ENCODE data around the gene NCKAP5L. TPM values are rescaled to one million over a fixed set of nuclear protein-coding genes. Genes with fewer than 3 reads are reported as not detected.
"Not testable (repeated sequence)": the region's sequence is repeated elsewhere in the genome, so short reads cannot be mapped to it uniquely, and the experiment has no call there.

The NCKAP5L gene
- total RNA-seq, 4 donors from 2014 or later = 8.4 to 15.5 (median 10.4) TPM

- H3K27ac ChIP-seq = no peak overlapping the region
- no peak for TF ChIP-seq POLR2A (IDR thresholded peaks at IDR 0.05)
- TF ChIP-seq CTCF (IDR thresholded peaks at IDR 0.05 in 4 of 5, conservative IDR thresholded peaks at IDR 0.05 in 1 of 5) = no peak
- intact Hi-C loops (cut with DNase I; ENCODE audit: low total_unique reads) (loop anchor here (10.0 kb wide), 2 partner anchors 100 to 190 kb away; partner anchors contain the start of genes AQP5 and ASIC1), in situ Hi-C loops (cut with MboI; ENCODE audit: low sequenced_read_pairs in 4 of 4) (no loop called here)
- DNase-seq = no peak
- H3K36me3 ChIP-seq = no peaks in the 10 kb centered on the region
- ATAC-seq = no peak
- peaks cover 10 to 19% of the 10 kb centered on the region in 2 donors for H3K4me1 ChIP-seq
- no peaks in the 10 kb centered on the region for H3K9me3 ChIP-seq
- no peaks in the 10 kb centered on the region for H3K27me3 ChIP-seq
- no peak overlapping the region for H3K4me3 ChIP-seq
Observed at GRCh38 chr12:49865109-49865781, 37.0 kb upstream of the NCKAP5L start.

GRCh38 chr12:49864798-49865090, 36.5 kb upstream of the NCKAP5L start:
- Histone ChIP-seq H3K9me3 (no peaks in the 10 kb centered on the region), H3K36me3 (no peaks in the 10 kb centered on the region), H3K4me3 (no peak overlapping the region), H3K27me3 (no peaks in the 10 kb centered on the region), H3K27ac (no peak overlapping the region), H3K4me1 (peaks cover 10 to 19% of the 10 kb centered on the region in 2 donors)
- no peak for TF ChIP-seq POLR2A (IDR thresholded peaks at IDR 0.05)
- TF ChIP-seq CTCF (IDR thresholded peaks at IDR 0.05 in 4 of 5, conservative IDR thresholded peaks at IDR 0.05 in 1 of 5) = no peak
- no peak for DNase-seq
- intact Hi-C loops (cut with DNase I; ENCODE audit: low total_unique reads) = loop anchor here (10.0 kb wide), 2 partner anchors 100 to 190 kb away; partner anchors contain the start of genes AQP5 and ASIC1
- no peak for ATAC-seq
- in situ Hi-C loops (cut with MboI; ENCODE audit: low sequenced_read_pairs in 4 of 4) = no loop called here

- H3K9me3 ChIP-seq = no peaks in the 10 kb centered on the region
- intact Hi-C loops (cut with DNase I; ENCODE audit: low total_unique reads) = loop anchor here (10.0 kb wide), 2 partner anchors 101 to 191 kb away; partner anchors contain the start of genes AQP5 and ASIC1
- in situ Hi-C loops (cut with MboI; ENCODE audit: low sequenced_read_pairs in 4 of 4) = no loop called here
- no peak for TF ChIP-seq POLR2A (IDR thresholded peaks at IDR 0.05)
- TF ChIP-seq CTCF (IDR thresholded peaks at IDR 0.05 in 4 of 5, conservative IDR thresholded peaks at IDR 0.05 in 1 of 5) = no peak
- ATAC-seq (no peak), DNase-seq (no peak)
- no peaks in the 10 kb centered on the region for H3K36me3 ChIP-seq
- peaks cover 10 to 19% of the 10 kb centered on the region in 2 donors for H3K4me1 ChIP-seq
- H3K4me3 ChIP-seq = no peak overlapping the region
- no peak overlapping the region for H3K27ac ChIP-seq
- H3K27me3 ChIP-seq = no peaks in the 10 kb centered on the region
Observed at GRCh38 chr12:49863946-49864797, 36.0 kb upstream of the NCKAP5L start.

GRCh38 chr12:49860921-49861320, 32.7 kb upstream of the NCKAP5L start:
- in situ Hi-C loops (cut with MboI; ENCODE audit: low sequenced_read_pairs in 4 of 4); H3K4me3 ChIP-seq; DNase-seq; ATAC-seq; H3K36me3 ChIP-seq; H3K27ac ChIP-seq; H3K27me3 ChIP-seq; H3K9me3 ChIP-seq; H3K4me1 ChIP-seq: not testable (repeated sequence)
- intact Hi-C loops (cut with DNase I; ENCODE audit: low total_unique reads) = loop anchor here (10.0 kb wide), 2 partner anchors 104 to 194 kb away; partner anchors contain the start of genes AQP5 and ASIC1

- ATAC-seq; H3K4me1 ChIP-seq; in situ Hi-C loops (cut with MboI; ENCODE audit: low sequenced_read_pairs in 4 of 4); intact Hi-C loops (cut with DNase I; ENCODE audit: low total_unique reads); H3K36me3 ChIP-seq; DNase-seq; H3K27ac ChIP-seq; H3K27me3 ChIP-seq; H3K4me3 ChIP-seq; H3K9me3 ChIP-seq: not testable (repeated sequence)
Observed at GRCh38 chr12:49855890-49856289, 27.7 kb upstream of the NCKAP5L start.
